ENCODE results near the gene CDH13.

The CDH13 gene

DNA sequence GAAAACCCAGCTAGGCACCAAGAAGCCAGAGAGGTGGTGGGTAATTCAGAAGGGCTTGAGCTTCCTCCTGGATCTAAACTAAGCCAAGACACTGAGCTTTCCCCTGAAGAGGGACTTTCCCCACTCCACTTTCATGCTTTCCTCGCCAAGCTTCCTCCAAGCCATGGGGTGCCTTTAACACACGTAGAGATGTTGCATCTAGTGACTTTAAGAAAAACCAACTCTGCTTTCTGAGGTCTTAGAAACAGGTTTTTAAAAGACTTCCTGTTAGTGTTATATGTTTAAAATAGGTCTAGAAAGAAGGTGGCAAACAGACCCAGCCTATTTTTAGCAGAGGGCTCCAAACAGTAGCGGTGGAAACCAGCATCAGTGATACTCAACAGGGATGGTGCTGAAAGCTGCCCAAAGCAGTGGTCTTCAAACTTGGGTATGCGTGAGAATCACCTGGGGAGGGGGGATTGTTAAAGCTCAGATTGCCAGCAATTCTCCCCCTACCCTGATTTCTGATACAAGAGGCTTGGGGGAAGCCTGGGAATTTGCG lies 585.6 kb downstream of the CDH13 start:
- Histone ChIP-seq H3K4me3 (ENCODE audit: low read depth, low read length) (no peak overlapping the region), H3K27ac (ENCODE audit: extremely low read depth, low read depth, low read length) (no peak overlapping the region), H3K36me3 (ENCODE audit: control insufficient read depth in 2 of 2, insufficient read depth in 1 of 2, low read length in 2 of 2) (no peaks in the 10 kb centered on the region), H3K9me3 (ENCODE audit: control insufficient read depth, insufficient read depth, low read depth, low read length) (no peaks in the 10 kb centered on the region), H3K4me1 (ENCODE audit: control insufficient read depth, insufficient read depth, low read length) (no peaks in the 10 kb centered on the region)
- CTCF ChIA-PET, result interaction anchor here (1.1 to 3.2 kb wide), 2 partner anchors 99 to 309 kb away, joined by 4 to 12 read pairs; no protein-coding TSS in a partner anchor
- POLR2A ChIA-PET, result no interaction called here
- TF ChIP-seq ATF2 (tag by site-specific recombination; IDR thresholded peaks at IDR 0.05; ENCODE audit: low read depth), result no peak
- TF ChIP-seq ZNF274 (IDR thresholded peaks at IDR 0.05; ENCODE audit: low read length), result no peak
- TF ChIP-seq ZNF274 (tag by site-specific recombination; IDR thresholded peaks at IDR 0.05; ENCODE audit: borderline replicate concordance), result no peak
- TF ChIP-seq ZBTB49 (tag by site-specific recombination; IDR thresholded peaks at IDR 0.05; ENCODE audit: low read depth), result no peak
- no peak for TF ChIP-seq ZBTB1 (tag by site-specific recombination; IDR thresholded peaks at IDR 0.05)
- TF ChIP-seq ZNF558 (tag by site-specific recombination; IDR thresholded peaks at IDR 0.05), result no peak
- no peak for TF ChIP-seq ZBTB6 (tag by site-specific recombination; IDR thresholded peaks at IDR 0.05)
- no peak for TF ChIP-seq ZNF707 (tag by site-specific recombination; IDR thresholded peaks at IDR 0.05)
- no peak for TF ChIP-seq AEBP2 (tag by site-specific recombination; IDR thresholded peaks at IDR 0.05; ENCODE audit: borderline replicate concordance)
- TF ChIP-seq GLI2 (tag by site-specific recombination; IDR thresholded peaks at IDR 0.05; ENCODE audit: borderline replicate concordance, low read depth), result no peak
- no peak for TF ChIP-seq ZNF48 (tag by site-specific recombination; IDR thresholded peaks at IDR 0.05)
- TF ChIP-seq ZNF449 (tag by site-specific recombination; IDR thresholded peaks at IDR 0.05), result no peak
- no peak for TF ChIP-seq ZNF701 (tag by site-specific recombination; IDR thresholded peaks at IDR 0.05)
- no peak for TF ChIP-seq ZNF302 (tag by site-specific recombination; IDR thresholded peaks at IDR 0.05; ENCODE audit: low read depth)
- no peak for TF ChIP-seq ZNF19 (tag by site-specific recombination; IDR thresholded peaks at IDR 0.05; ENCODE audit: low read depth)
- TF ChIP-seq ZNF335 (tag by site-specific recombination; conservative IDR thresholded peaks at IDR 0.05), result no peak
- TF ChIP-seq ZNF112 (tag by site-specific recombination; IDR thresholded peaks at IDR 0.05), result no peak
- no peak for TF ChIP-seq ZNF629 (tag by site-specific recombination; IDR thresholded peaks at IDR 0.05)

All from HEK293 (cell line).